Type B pancreatic cell (in vitro differentiated cells): ENCODE results near the gene POU2F1. TPM values are rescaled to one million over a fixed set of nuclear protein-coding genes. Genes with fewer than 3 reads are reported as not detected.

Experiments
- DNase-seq: peaks from one replicate; pipeline ENCODE4 v3.0.0; 2021; ENCODE audit warnings: mixed read lengths; ENCODE audit not compliant: unreplicated experiment; ENCODE audit errors: extremely low spot score
- H3K27ac Mint-ChIP-seq: 2 replicates; pipeline ENCODE4 v1.8.0; 2021; ENCODE audit warnings: mild to moderate bottlenecking, mixed read lengths
- H3K27me3 Mint-ChIP-seq: 2 replicates; pipeline ENCODE4 v1.8.0; 2021; ENCODE audit warnings: mixed read lengths
- H3K36me3 Mint-ChIP-seq: 2 replicates; pipeline ENCODE4 v1.8.0; 2021; ENCODE audit warnings: mixed read lengths
- H3K4me1 Mint-ChIP-seq: one replicate; pipeline ENCODE4 v1.8.0; 2021; ENCODE audit warnings: mixed read lengths; ENCODE audit not compliant: unreplicated experiment
- H3K4me3 Mint-ChIP-seq: 2 replicates; pipeline ENCODE4 v1.8.0; 2021; ENCODE audit warnings: mild to moderate bottlenecking, mixed read lengths
- H3K9me3 Mint-ChIP-seq: 2 replicates; pipeline ENCODE4 v1.8.0; 2021; ENCODE audit warnings: mixed read lengths
- total RNA-seq: library from RNA; stranded (reverse); gene quantifications from 2 replicates; pipeline ENCODE4 v1.2.1, GENCODE V29; 2021; ENCODE audit warnings: low replicate concordance
- TF ChIP-seq, protein P1 (sequence below): fragments of 200-600 bp; sonication (generic); conservative IDR thresholded peaks from 2 replicates; pipeline ENCODE4 v1.5.0; 2021; ENCODE audit warnings: antibody characterized with exemption, mild to moderate bottlenecking

POU2F1 gene
- total RNA-seq, 1 donor from 2014 or later, result 24.2 TPM

DNA sequence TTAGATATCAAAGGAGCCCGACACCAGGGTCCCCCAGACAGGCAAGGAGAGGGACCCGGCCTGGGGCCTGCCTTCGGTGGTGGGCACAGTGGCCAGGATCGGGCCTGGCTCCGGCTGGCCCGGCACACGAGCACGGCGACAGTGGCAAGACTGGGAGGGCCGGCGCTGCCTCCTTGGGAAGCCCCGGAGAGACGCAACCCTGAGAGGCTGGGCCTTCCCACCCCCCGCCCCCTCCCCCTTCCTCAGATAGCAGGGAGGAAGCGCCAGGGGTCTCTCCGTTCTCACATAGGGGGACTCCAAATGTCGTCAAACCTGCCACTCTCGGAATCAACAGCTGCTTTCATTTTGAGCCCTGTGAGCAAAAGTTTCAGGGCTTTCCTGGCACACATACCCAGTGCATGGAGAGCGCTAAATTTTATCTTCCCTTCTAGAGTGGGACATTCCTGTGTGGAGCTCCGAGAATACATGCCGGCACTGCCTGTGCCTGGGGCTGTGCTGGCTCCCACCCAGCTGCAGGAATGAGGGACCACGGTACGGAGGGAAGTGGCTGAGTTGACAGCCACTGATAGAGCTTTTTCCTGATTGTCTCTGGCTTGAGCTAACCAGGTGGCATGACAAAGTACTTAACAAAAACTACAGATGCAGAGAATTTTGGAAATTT, 235.2 kb downstream of the POU2F1 start:
- TF ChIP-seq, protein P1, sequence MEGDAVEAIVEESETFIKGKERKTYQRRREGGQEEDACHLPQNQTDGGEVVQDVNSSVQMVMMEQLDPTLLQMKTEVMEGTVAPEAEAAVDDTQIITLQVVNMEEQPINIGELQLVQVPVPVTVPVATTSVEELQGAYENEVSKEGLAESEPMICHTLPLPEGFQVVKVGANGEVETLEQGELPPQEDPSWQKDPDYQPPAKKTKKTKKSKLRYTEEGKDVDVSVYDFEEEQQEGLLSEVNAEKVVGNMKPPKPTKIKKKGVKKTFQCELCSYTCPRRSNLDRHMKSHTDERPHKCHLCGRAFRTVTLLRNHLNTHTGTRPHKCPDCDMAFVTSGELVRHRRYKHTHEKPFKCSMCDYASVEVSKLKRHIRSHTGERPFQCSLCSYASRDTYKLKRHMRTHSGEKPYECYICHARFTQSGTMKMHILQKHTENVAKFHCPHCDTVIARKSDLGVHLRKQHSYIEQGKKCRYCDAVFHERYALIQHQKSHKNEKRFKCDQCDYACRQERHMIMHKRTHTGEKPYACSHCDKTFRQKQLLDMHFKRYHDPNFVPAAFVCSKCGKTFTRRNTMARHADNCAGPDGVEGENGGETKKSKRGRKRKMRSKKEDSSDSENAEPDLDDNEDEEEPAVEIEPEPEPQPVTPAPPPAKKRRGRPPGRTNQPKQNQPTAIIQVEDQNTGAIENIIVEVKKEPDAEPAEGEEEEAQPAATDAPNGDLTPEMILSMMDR, result no peak
- no peak overlapping the region for H3K27ac Mint-ChIP-seq
- H3K4me1 Mint-ChIP-seq, result peaks cover 4% of the 10 kb centered on the region
- no peaks in the 10 kb centered on the region for H3K36me3 Mint-ChIP-seq
- peaks cover 40% of the 10 kb centered on the region for H3K27me3 Mint-ChIP-seq
- no peaks in the 10 kb centered on the region for H3K9me3 Mint-ChIP-seq
- DNase-seq, result no peak
- peak overlapping the region; percentile 86 for H3K4me3 Mint-ChIP-seq

DNA sequence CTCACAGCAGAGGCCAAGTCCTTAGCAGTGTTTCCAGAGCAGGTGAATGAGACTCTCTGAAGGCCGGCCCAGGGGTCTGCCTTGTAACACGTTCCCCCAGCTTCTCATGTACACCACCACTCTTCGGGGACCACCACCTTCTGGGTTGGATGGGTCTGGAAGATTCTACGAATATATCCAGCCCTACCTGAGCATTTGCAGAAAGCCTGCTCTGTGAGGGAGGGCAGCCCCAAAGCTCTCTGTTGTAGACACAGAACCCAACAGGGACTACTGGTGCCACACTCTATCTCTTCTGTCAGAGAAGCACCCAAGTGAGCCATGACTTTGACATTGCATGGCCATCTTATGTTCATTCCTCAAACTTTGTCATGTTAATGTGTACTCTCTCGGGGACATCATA, 235.8 kb downstream of the POU2F1 start:
- no peak for DNase-seq
- Mint-ChIP-seq H3K27ac (no peak overlapping the region), H3K27me3 (peaks cover 40% of the 10 kb centered on the region), H3K9me3 (no peaks in the 10 kb centered on the region), H3K4me1 (peaks cover 4% of the 10 kb centered on the region), H3K4me3 (peak overlapping the region; percentile 39), H3K36me3 (no peaks in the 10 kb centered on the region)
- TF ChIP-seq, protein P1, result no peak

DNA sequence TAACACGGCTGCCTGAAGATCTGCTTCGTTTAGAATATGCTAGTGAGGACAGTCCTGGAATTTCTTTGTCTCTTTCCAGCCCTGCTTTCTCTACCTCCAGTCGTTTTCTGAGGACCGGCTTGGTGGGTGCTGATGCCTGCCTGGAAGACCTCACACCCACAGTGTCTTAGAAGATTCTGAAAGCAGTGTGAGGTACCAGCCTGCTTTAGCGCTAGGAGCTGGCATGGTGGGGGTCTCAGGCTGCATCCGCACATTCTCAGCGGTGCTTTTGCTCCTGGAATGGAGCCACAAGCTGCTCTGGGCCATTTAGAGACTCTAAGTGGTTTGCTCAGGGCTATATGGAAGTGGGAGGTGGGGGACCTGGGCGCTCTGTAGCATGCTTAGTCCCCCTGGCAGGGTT, 236.2 kb downstream of the POU2F1 start:
- peaks cover 40% of the 10 kb centered on the region for H3K27me3 Mint-ChIP-seq
- DNase-seq, result no peak
- no peak overlapping the region for H3K27ac Mint-ChIP-seq
- no peaks in the 10 kb centered on the region for H3K9me3 Mint-ChIP-seq
- peaks cover 4% of the 10 kb centered on the region for H3K4me1 Mint-ChIP-seq
- peak overlapping the region; percentile 39 for H3K4me3 Mint-ChIP-seq
- TF ChIP-seq, protein P1, result no peak
- no peaks in the 10 kb centered on the region for H3K36me3 Mint-ChIP-seq

DNA sequence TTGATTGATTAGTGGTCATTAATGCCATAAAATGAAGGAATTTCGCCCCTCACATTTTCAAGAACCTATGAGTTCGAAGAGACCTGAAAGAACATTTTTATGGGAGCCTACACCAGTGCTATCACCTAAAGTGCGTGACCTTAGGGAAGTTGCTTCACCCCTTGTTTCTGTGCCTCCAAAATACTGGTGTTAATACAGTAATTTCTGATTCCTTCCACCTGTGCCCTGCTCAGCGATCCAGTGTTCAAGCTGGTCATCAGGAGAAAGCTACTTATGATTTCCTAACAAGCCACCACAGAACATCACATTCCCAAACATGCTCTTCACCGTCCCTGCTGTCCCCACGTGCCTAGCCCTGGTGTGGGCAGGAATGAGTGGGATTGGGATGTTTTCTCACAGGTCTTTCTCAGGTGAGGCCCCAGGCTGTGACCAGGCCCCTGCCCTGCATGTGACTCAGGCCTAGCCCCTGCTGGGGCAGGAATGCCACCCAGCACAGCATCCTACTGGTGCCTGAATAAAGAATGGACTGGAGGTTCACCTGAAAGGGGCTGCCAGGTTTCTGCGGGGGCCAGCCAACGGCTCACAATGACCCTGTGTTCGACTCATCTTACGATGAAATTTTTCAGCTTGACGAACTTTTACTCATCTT, 237.4 kb downstream of the POU2F1 start:
- TF ChIP-seq, protein P1, result no peak
- Mint-ChIP-seq H3K27ac (no peak overlapping the region), H3K27me3 (peaks cover 32% of the 10 kb centered on the region), H3K4me1 (peaks cover 4% of the 10 kb centered on the region), H3K4me3 (no peak overlapping the region), H3K9me3 (no peaks in the 10 kb centered on the region), H3K36me3 (no peaks in the 10 kb centered on the region)
- DNase-seq, result no peak

DNA sequence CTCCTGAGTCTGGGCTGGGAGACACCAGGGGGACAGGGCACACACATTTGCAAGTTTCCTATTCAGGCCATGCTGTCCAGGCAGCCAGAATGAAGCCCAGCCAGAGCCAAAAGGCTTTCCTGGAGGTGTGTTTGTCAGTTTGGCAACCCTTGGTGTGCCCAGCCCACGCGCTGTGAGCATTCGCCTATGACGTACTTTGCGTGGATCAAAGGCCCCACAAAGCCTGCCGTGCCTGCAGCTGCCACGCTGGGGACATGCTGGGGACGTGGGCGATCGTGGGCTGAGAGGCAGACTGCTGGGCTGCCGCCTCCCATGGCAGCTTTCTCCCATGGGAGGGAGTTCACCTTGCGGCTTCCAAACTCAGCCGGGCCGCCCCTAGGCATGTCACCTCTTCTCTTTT, 240.2 kb downstream of the POU2F1 start:
- Mint-ChIP-seq H3K9me3 (no peaks in the 10 kb centered on the region), H3K27me3 (peaks cover 36% of the 10 kb centered on the region), H3K36me3 (no peaks in the 10 kb centered on the region), H3K4me3 (no peak overlapping the region), H3K4me1 (peaks cover 10% of the 10 kb centered on the region), H3K27ac (no peak overlapping the region)
- DNase-seq, result no peak
- TF ChIP-seq, protein P1, result no peak
